Esophagus muscularis mucosa (tissue), 4 donors: ENCODE measurements around the gene ZMYND15. TPM values are rescaled to one million over a fixed set of nuclear protein-coding genes. Genes with fewer than 3 reads are reported as not detected.

Experiments
- DNase-seq: peaks from one replicate; pipeline ENCODE4 v3.0.0-alpha.2; 2017; ENCODE audit errors: extremely low spot score
- H3K27ac ChIP-seq, 4 donors: fragments of 200-600 bp; sonication (generic); replicated peaks in 1 of 4; 1 replicate in 3 of 4; 2 replicates in 1 of 4; pipeline ENCODE4 v1.5.1; 2016 to 2019; ENCODE audit warnings: mild to moderate bottlenecking in 1 of 4
- H3K27me3 ChIP-seq, 4 donors: fragments of 200-600 bp; sonication (generic); one replicate each; pipeline versions ENCODE4 v1.5.1 to v1.6.0; 2016 to 2019
- H3K36me3 ChIP-seq, 4 donors: fragments of 200-600 bp; sonication (generic); one replicate each; pipeline ENCODE4 v1.5.1; 2016 to 2019
- H3K4me1 ChIP-seq, 4 donors: fragments of 200-600 bp; sonication (generic); one replicate each; pipeline ENCODE4 v1.5.1; 2016 to 2019
- H3K4me3 ChIP-seq, 4 donors: fragments of 200-600 bp; sonication (generic); 1 replicate in 2 of 4; 2 replicates in 2 of 4; pipeline ENCODE4 v1.5.1; 2016 to 2019; ENCODE audit warnings: mild to moderate bottlenecking in 4 of 4, moderate library complexity in 1 of 4
- H3K9me3 ChIP-seq, 4 donors: fragments of 200-600 bp; sonication (generic); 1 replicate in 3 of 4; 2 replicates in 1 of 4; pipeline ENCODE4 v1.5.1; 2016 to 2019
- CTCF ChIP-seq, 3 experiments: fragments of 200-600 bp in 2 of 3; fragments of 450-650 bp in 1 of 3; sonication (generic) in 2 of 3; IDR thresholded peaks; one replicate each; pipeline ENCODE4 v1.5.1; 2017 to 2019; ENCODE audit warnings: antibody characterized with exemption in 3 of 3, mild to moderate bottlenecking in 2 of 3, moderate library complexity in 1 of 3
- EP300 ChIP-seq: sonication (generic); formaldehyde crosslinking; IDR thresholded peaks from one replicate; pipeline ENCODE4 v1.6.1; 2017; ENCODE audit warnings: antibody characterized with exemption
- POLR2A ChIP-seq: fragments of 450-650 bp; IDR thresholded peaks from one replicate; pipeline ENCODE4 v1.6.1; 2017; ENCODE audit warnings: antibody characterized with exemption, moderate library complexity, mild to moderate bottlenecking, low read depth
- POLR2AphosphoS5 ChIP-seq, 2 donors: sonication (generic); formaldehyde crosslinking; IDR thresholded peaks; one replicate each; pipeline ENCODE4 v1.6.1; 2017; ENCODE audit warnings: antibody characterized with exemption in 2 of 2
- WGBS: methylation state at CpG from one replicate; pipeline ENCODE4 v1.1.5; 2018; 5-methylcytosine and 5-hydroxymethylcytosine counted together
- intact Hi-C: fragments of 100-400 bp; cut with DNase I; formaldehyde crosslinking; loops from one replicate; pipeline ENCODE4 v1.15.1; 2023
- total RNA-seq, 4 donors: library from RNA; depleted of rRNA; stranded (reverse); fragments of >200 nt; gene quantifications; one replicate each; pipeline versions ENCODE4 v1.1.0 to v1.2.1, GENCODE V29; 2016

Gene ZMYND15
- total RNA-seq, 4 donors from 2014 or later: 0.23 to 0.50 (median 0.42) TPM; not detected in 1

GRCh38 chr17:4738136-4739121 lies 1.2 kb upstream of the ZMYND15 start:
- TF ChIP-seq CTCF (IDR thresholded peaks at IDR 0.05) (no peak), EP300 (no peak), POLR2AphosphoS5 (IDR thresholded peaks at IDR 0.05) (no peak), POLR2A (no peak)
- H3K4me1 ChIP-seq: peaks cover 10 to 21% (median 19%) of the 10 kb centered on the region in 4 donors
- peaks cover 0 to 2% (median 0%) of the 10 kb centered on the region in 4 donors for H3K27me3 ChIP-seq
- 30% methylated on average over 24 of the region's 41 CpGs for WGBS
- no peaks in the 10 kb centered on the region for H3K9me3 ChIP-seq
- no peak for DNase-seq
- H3K36me3 ChIP-seq: peaks cover 0 to 2% (median 0%) of the 10 kb centered on the region in 4 donors
- intact Hi-C loops: no loop called here
- H3K4me3 ChIP-seq: peak overlapping the region; percentile 74 to 91 (median 88)
- peak overlapping the region; percentile 70 to 75 (median 74) for H3K27ac ChIP-seq

DNA sequence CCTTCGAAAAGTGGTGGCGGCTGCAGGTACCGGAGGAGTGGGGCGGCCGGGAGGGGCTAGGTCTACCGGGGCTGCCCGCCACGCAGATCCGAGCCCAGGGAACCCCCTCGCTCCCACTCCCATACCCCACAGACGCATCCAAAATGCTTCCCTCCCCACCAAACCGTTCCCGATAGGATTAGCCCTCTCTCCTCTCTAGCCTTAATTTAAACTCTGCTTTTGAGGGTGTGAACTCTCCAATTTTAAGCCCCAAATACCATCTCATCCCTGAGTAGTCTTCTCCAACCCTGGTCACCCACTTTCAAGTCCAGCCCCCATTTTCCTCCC lies 355 bp downstream of the ZMYND15 start:
- H3K4me3 ChIP-seq: peak overlapping the region; percentile 74 to 91 (median 88)
- TF ChIP-seq POLR2AphosphoS5 (IDR thresholded peaks at IDR 0.05) (no peak), POLR2A (no peak), CTCF (IDR thresholded peaks at IDR 0.05) (no peak), EP300 (no peak)
- no peak for DNase-seq
- intact Hi-C loops: no loop called here
- H3K4me1 ChIP-seq: peaks cover 10 to 22% (median 21%) of the 10 kb centered on the region in 4 donors
- 18% methylated on average over 12 of the region's 13 CpGs for WGBS
- H3K9me3 ChIP-seq: no peaks in the 10 kb centered on the region
- H3K36me3 ChIP-seq: no peaks in the 10 kb centered on the region
- H3K27me3 ChIP-seq: peaks cover 0 to 18% (median 8%) of the 10 kb centered on the region in 4 donors
- H3K27ac ChIP-seq: peak overlapping the region in 3 of 4 donors; percentile 74 to 75 (median 75)

GRCh38 chr17:4740584-4740983 lies 951 bp downstream of the ZMYND15 start:
- no peak overlapping the region for H3K4me3 ChIP-seq
- no peaks in the 10 kb centered on the region for H3K36me3 ChIP-seq
- DNase-seq: no peak
- H3K27ac ChIP-seq: no peak overlapping the region
- peaks cover 0 to 24% (median 13%) of the 10 kb centered on the region in 4 donors for H3K27me3 ChIP-seq
- 96% methylated on average over 8 of the region's 8 CpGs for WGBS
- no peaks in the 10 kb centered on the region for H3K9me3 ChIP-seq
- intact Hi-C loops: no loop called here
- no peak for TF ChIP-seq POLR2AphosphoS5 (IDR thresholded peaks at IDR 0.05)
- no peak for TF ChIP-seq POLR2A
- TF ChIP-seq CTCF (IDR thresholded peaks at IDR 0.05): no peak
- no peak for TF ChIP-seq EP300
- peaks cover 10 to 28% (median 27%) of the 10 kb centered on the region in 4 donors for H3K4me1 ChIP-seq

GRCh38 chr17:4741544-4741943 lies 1.9 kb downstream of the ZMYND15 start:
- TF ChIP-seq CTCF (IDR thresholded peaks at IDR 0.05): no peak
- TF ChIP-seq EP300: no peak
- no peak for TF ChIP-seq POLR2AphosphoS5 (IDR thresholded peaks at IDR 0.05)
- TF ChIP-seq POLR2A: no peak
- 98% methylated on average over 8 of the region's 8 CpGs for WGBS
- peaks cover 0 to 33% (median 16%) of the 10 kb centered on the region in 4 donors for H3K27me3 ChIP-seq
- no peak overlapping the region for H3K4me3 ChIP-seq
- peaks cover 10 to 30% (median 30%) of the 10 kb centered on the region in 4 donors for H3K4me1 ChIP-seq
- no peak for DNase-seq
- no peaks in the 10 kb centered on the region for H3K9me3 ChIP-seq
- no peaks in the 10 kb centered on the region for H3K36me3 ChIP-seq
- no peak overlapping the region for H3K27ac ChIP-seq
- intact Hi-C loops: no loop called here
